Measurements from ENCODE around the gene BEND4. TPM values are rescaled to one million over a fixed set of nuclear protein-coding genes. Genes with fewer than 3 reads are reported as not detected.

BEND4 gene
- total RNA-seq, 4 donors from 2014 or later = under 0.01 TPM; not detected in 2

DNA sequence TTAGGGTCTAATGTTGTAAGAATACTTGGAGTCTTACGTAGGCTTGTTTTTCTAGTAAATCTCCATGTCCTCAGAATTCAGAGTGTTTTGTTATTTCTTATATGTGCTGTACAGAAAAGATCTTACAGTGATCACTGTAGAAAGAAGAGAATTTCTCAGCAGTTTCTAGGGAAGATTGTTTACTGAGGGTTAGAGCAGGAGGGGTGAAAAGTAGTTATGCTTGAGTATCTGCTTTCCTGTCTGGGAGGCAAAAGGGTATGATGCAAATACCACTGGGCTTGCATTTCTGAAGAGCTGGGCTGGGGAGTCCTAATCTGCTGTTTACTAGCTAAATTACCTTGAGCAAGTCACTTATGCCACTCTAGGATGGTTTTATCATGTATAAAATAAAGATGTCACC lies 78.2 kb downstream of the BEND4 start:
- H3K36me3 ChIP-seq = peaks cover 0 to 54% (median 22%) of the 10 kb centered on the region in 4 donors
- no peak overlapping the region for H3K27ac ChIP-seq (replicated peaks in 1 of 4)
- no peak for DNase-seq (ENCODE audit: extremely low spot score)
- intact Hi-C loops (cut with DNase I) = no loop called here
- TF ChIP-seq POLR2A (IDR thresholded peaks at IDR 0.05; ENCODE audit: low read depth) (no peak), CTCF (IDR thresholded peaks at IDR 0.05) (no peak)
- H3K4me3 ChIP-seq = no peak overlapping the region
- H3K27me3 ChIP-seq = no peaks in the 10 kb centered on the region
- WGBS = 79% methylated on average over 1 of the region's 1 CpG
- no peaks in the 10 kb centered on the region for H3K4me1 ChIP-seq
- H3K9me3 ChIP-seq = no peaks in the 10 kb centered on the region

- intact Hi-C loops (cut with DNase I) = no loop called here
- Histone ChIP-seq H3K4me3 (no peak overlapping the region), H3K9me3 (no peaks in the 10 kb centered on the region), H3K4me1 (no peaks in the 10 kb centered on the region), H3K36me3 (peaks cover 0 to 49% (median 27%) of the 10 kb centered on the region in 4 donors), H3K27ac (replicated peaks in 1 of 4) (no peak overlapping the region), H3K27me3 (no peaks in the 10 kb centered on the region)
- WGBS = 91% methylated on average over 4 of the region's 4 CpGs
- no peak for DNase-seq (ENCODE audit: extremely low spot score)
- no peak for TF ChIP-seq CTCF (IDR thresholded peaks at IDR 0.05)
- no peak for TF ChIP-seq POLR2A (IDR thresholded peaks at IDR 0.05; ENCODE audit: low read depth)
- no peak for TF ChIP-seq EP300 (IDR thresholded peaks at IDR 0.05)
Measured at GRCh38 chr4:42070463-42070862, 82.0 kb downstream of the BEND4 start.

GRCh38 chr4:42067264-42067663 lies 85.2 kb downstream of the BEND4 start:
- no peak for DNase-seq (ENCODE audit: extremely low spot score)
- Histone ChIP-seq H3K27ac (replicated peaks in 1 of 4) (no peak overlapping the region), H3K4me3 (no peak overlapping the region), H3K36me3 (peaks cover 15 to 67% (median 40%) of the 10 kb centered on the region in 4 donors), H3K4me1 (no peaks in the 10 kb centered on the region), H3K27me3 (no peaks in the 10 kb centered on the region), H3K9me3 (no peaks in the 10 kb centered on the region)
- intact Hi-C loops (cut with DNase I) = no loop called here
- TF ChIP-seq POLR2A (IDR thresholded peaks at IDR 0.05; ENCODE audit: low read depth) (no peak), POLR2AphosphoS5 (IDR thresholded peaks at IDR 0.05) (no peak), EP300 (IDR thresholded peaks at IDR 0.05) (no peak), CTCF (IDR thresholded peaks at IDR 0.05) (no peak)
- WGBS = 50% methylated on average over 2 of the region's 2 CpGs

- TF ChIP-seq POLR2A (IDR thresholded peaks at IDR 0.05; ENCODE audit: low read depth) (no peak), CTCF (IDR thresholded peaks at IDR 0.05) (no peak), POLR2AphosphoS5 (IDR thresholded peaks at IDR 0.05) (no peak), EP300 (IDR thresholded peaks at IDR 0.05) (no peak)
- 92% methylated on average over 2 of the region's 2 CpGs for WGBS
- DNase-seq (ENCODE audit: extremely low spot score) = no peak
Measured at GRCh38 chr4:42066402-42066801, 86.1 kb downstream of the BEND4 start.

More at GRCh38 chr4:42066402-42066801, 86.1 kb downstream of the BEND4 start:
- peaks cover 15 to 73% (median 39%) of the 10 kb centered on the region in 4 donors for H3K36me3 ChIP-seq
- no peak overlapping the region for H3K4me3 ChIP-seq
- no peaks in the 10 kb centered on the region for H3K9me3 ChIP-seq
- H3K27ac ChIP-seq (replicated peaks in 1 of 4) = no peak overlapping the region
- H3K4me1 ChIP-seq = no peaks in the 10 kb centered on the region
- intact Hi-C loops (cut with DNase I) = no loop called here
- no peaks in the 10 kb centered on the region for H3K27me3 ChIP-seq

Other genes with a start within 250 kb of the BEND4 start
- gene TMEM33, start 217.2 kb downstream of the BEND4 start, total RNA-seq = 10 to 100 TPM; 15.4 to 34.8 (median 26.3) TPM
- gene DCAF4L1, start 170.9 kb downstream of the BEND4 start, total RNA-seq = under 1 TPM; under 0.01 to 0.29 (median 0.18) TPM
- 10 to 100 TPM; 32.4 to 45.4 (median 34.7) TPM for gene SLC30A9, start 162.1 kb downstream of the BEND4 start, total RNA-seq
- gene SHISA3, start 244.8 kb upstream of the BEND4 start, total RNA-seq = 10 to 100 TPM in 3 of 4 donors, 1 to 10 TPM in 1; 9.1 to 38.6 (median 19.8) TPM

Measured in esophagus muscularis mucosa (tissue), 4 donors.